Measurements from ENCODE around the gene RFX1. TPM values are rescaled to one million over a fixed set of nuclear protein-coding genes. Genes with fewer than 3 reads are reported as not detected.

RFX1 gene
- total and polyA plus RNA-seq, 9 of the 15 experiments (the other 6 are each of a cell fraction or from before 2014, with no cell fraction given) = 0.14 to 19.3 (median 1.2) TPM

GRCh38 chr19:13992025-13992424 lies 14.1 kb downstream of the RFX1 start:
- Histone ChIP-seq H3K9me1 (ENCODE audit: control insufficient read depth, insufficient read depth, low read length) (peaks cover 5% of the 10 kb centered on the region), H4K20me1 (replicated peaks; ENCODE audit: control insufficient read depth, insufficient read depth, low read length) (no peaks in the 10 kb centered on the region), H3K27me3 (ENCODE audit: control insufficient read depth in 2 of 2, insufficient read depth in 2 of 2, low read length in 2 of 2) (no peaks in the 10 kb centered on the region), H3K9me3 (replicated peaks; ENCODE audit: control insufficient read depth, insufficient read depth, low read depth, low read length) (no peaks in the 10 kb centered on the region), H3K4me3 (no peak overlapping the region), H2AFZ (ENCODE audit: low read depth, low read length) (no peak overlapping the region), H3K4me2 (ENCODE audit: insufficient read depth, low read length) (no peak overlapping the region), H3K9ac (ENCODE audit: insufficient read depth in 1 of 2, low read depth in 2 of 2, low read length in 2 of 2) (0 out of 4 replicates have a peak overlapping the region, but pooled peaks of 1 of the 2 experiments have one; percentile 12), H3K79me2 (ENCODE audit: control insufficient read depth, insufficient read depth, low read length) (no peaks in the 10 kb centered on the region; the same call in 2 of the 3 replicates), H3K4me1 (replicated peaks in 1 of 2; ENCODE audit: control insufficient read depth in 2 of 2, insufficient read depth in 2 of 2, low read length in 2 of 2) (peaks cover 0 to 23% of the 10 kb centered on the region in 2 experiments; a peak in 3 of 5 replicates), H3K36me3 (ENCODE audit: control insufficient read depth, insufficient read depth, low read length) (peaks cover 56% of the 10 kb centered on the region; the same call in 1 of the 3 replicates), H3K27ac (ENCODE audit: extremely low read depth, low read depth, low read length) (no peak overlapping the region)
- CTCF ChIA-PET (ENCODE audit: low intra/inter-chr PET ratio) = no interaction called here
- no peak for ATAC-seq
- WGBS (ENCODE audit: insufficient coverage, low coverage, missing lambda C conversion rate) = 84% methylated on average over 7 of the region's 7 CpGs
- BruUV-seq (replicated peaks) = no TSS peak
- no peak for DNase-seq (ENCODE audit: extremely low read depth in 1 of 4, low spot score in 3 of 4)
- in situ Hi-C loops (cut with MboI) = no loop called here
- POLR2A ChIA-PET = no interaction called here
- FAIRE-seq = no peak
- intact Hi-C loops (cut with micrococcal nuclease) = no loop called here
- no peak for TF ChIP-seq SREBF2 (CRISPR knock-in tag; IDR thresholded peaks at IDR 0.05)
- TF ChIP-seq ZNF121 (CRISPR knock-in tag; conservative IDR thresholded peaks at IDR 0.05) = peak; percentile 33; the same call in 1 of the 2 replicates

GRCh38 chr19:13990085-13990484 lies 16.0 kb downstream of the RFX1 start:
- intact Hi-C loops (cut with micrococcal nuclease) (no loop called here), in situ Hi-C loops (cut with MboI) (no loop called here)
- DNase-seq (ENCODE audit: extremely low read depth in 1 of 4, low spot score in 3 of 4) = no peak
- ATAC-seq = no peak
- Histone ChIP-seq H3K4me1 (replicated peaks in 1 of 2; ENCODE audit: control insufficient read depth in 2 of 2, insufficient read depth in 2 of 2, low read length in 2 of 2) (peaks cover 0 to 27% of the 10 kb centered on the region in 2 experiments; a peak in 2 of 5 replicates), H3K4me2 (ENCODE audit: insufficient read depth, low read length) (no peak overlapping the region), H3K27me3 (ENCODE audit: control insufficient read depth in 2 of 2, insufficient read depth in 2 of 2, low read length in 2 of 2) (no peaks in the 10 kb centered on the region), H3K27ac (ENCODE audit: extremely low read depth, low read depth, low read length) (no peak overlapping the region), H4K20me1 (replicated peaks; ENCODE audit: control insufficient read depth, insufficient read depth, low read length) (no peaks in the 10 kb centered on the region), H3K9ac (ENCODE audit: insufficient read depth in 1 of 2, low read depth in 2 of 2, low read length in 2 of 2) (peak overlapping the region in 1 of 2 experiments; percentile 68; a peak in 2 of 4 replicates), H3K36me3 (ENCODE audit: control insufficient read depth, insufficient read depth, low read length) (peaks cover 43% of the 10 kb centered on the region; the same call in 1 of the 3 replicates), H3K9me1 (ENCODE audit: control insufficient read depth, insufficient read depth, low read length) (peaks cover 8% of the 10 kb centered on the region), H3K79me2 (ENCODE audit: control insufficient read depth, insufficient read depth, low read length) (no peaks in the 10 kb centered on the region; the same call in 2 of the 3 replicates), H3K4me3 (no peak overlapping the region), H2AFZ (ENCODE audit: low read depth, low read length) (no peak overlapping the region), H3K9me3 (replicated peaks; ENCODE audit: control insufficient read depth, insufficient read depth, low read depth, low read length) (no peaks in the 10 kb centered on the region)
- CTCF ChIA-PET (ENCODE audit: low intra/inter-chr PET ratio) = no interaction called here
- POLR2A ChIA-PET = interaction anchor here (1.1 to 1.5 kb wide), 3 partner anchors 9 to 17 kb away, joined by 3 to 7 read pairs (median 3); partner anchors contain the start of gene RFX1
- no peak for FAIRE-seq
- TF ChIP-seq RBFOX2 (IDR thresholded peaks at IDR 0.05; ENCODE audit: low read depth, low read length) (no peak), ZKSCAN1 (IDR thresholded peaks at IDR 0.05; ENCODE audit: low read depth, low read length) (no peak), TFAP4 (CRISPR knock-in tag; IDR thresholded peaks at IDR 0.05; ENCODE audit: borderline replicate concordance) (no peak), NCOA1 (IDR thresholded peaks at IDR 0.05; ENCODE audit: low read depth) (no peak)
- BruUV-seq (replicated peaks) = no TSS peak
- 84% methylated on average over 8 of the region's 8 CpGs for WGBS (ENCODE audit: insufficient coverage, low coverage, missing lambda C conversion rate)
